ENCODE data around the gene ISOC2. TPM values are rescaled to one million over a fixed set of nuclear protein-coding genes. Genes with fewer than 3 reads are reported as not detected.

Gene ISOC2
- total RNA-seq, 1 donor from 2014 or later, result 36.6 TPM

DNA sequence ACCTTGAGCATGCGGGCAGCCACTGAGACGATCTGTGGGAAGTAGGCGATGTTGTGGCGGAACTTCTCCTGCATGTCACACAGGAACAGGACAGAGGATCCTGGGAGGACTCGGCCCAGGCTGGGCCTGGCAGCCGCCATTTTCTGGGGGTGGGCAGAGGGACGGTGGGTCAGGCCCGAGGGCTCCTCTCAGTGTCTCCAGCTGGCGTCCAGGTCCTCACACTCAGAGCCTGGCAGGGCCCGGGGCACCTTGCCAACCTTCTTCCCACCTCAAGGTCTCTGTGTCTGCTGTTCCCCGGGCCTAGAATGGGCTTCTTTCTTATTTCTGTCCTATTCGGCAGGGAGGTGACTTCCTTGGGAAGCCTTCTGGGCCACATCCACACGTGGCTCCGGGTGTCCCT, 5.1 kb downstream of the ISOC2 start:
- H3K9me3 Mint-ChIP-seq (ENCODE audit: low read depth), result no peaks in the 10 kb centered on the region
- H3K27me3 Mint-ChIP-seq, result peaks cover 20% of the 10 kb centered on the region
- H3K27ac Mint-ChIP-seq, result no peak overlapping the region
- H3K4me1 Mint-ChIP-seq (ENCODE audit: low read depth), result peaks cover 22% of the 10 kb centered on the region
- H3K4me3 Mint-ChIP-seq (ENCODE audit: low read depth), result no peak overlapping the region
- H3K36me3 Mint-ChIP-seq (ENCODE audit: insufficient read depth), result peaks cover 7% of the 10 kb centered on the region
- no peak for DNase-seq (ENCODE audit: low spot score, unreplicated experiment)
- TF ChIP-seq, protein P1, sequence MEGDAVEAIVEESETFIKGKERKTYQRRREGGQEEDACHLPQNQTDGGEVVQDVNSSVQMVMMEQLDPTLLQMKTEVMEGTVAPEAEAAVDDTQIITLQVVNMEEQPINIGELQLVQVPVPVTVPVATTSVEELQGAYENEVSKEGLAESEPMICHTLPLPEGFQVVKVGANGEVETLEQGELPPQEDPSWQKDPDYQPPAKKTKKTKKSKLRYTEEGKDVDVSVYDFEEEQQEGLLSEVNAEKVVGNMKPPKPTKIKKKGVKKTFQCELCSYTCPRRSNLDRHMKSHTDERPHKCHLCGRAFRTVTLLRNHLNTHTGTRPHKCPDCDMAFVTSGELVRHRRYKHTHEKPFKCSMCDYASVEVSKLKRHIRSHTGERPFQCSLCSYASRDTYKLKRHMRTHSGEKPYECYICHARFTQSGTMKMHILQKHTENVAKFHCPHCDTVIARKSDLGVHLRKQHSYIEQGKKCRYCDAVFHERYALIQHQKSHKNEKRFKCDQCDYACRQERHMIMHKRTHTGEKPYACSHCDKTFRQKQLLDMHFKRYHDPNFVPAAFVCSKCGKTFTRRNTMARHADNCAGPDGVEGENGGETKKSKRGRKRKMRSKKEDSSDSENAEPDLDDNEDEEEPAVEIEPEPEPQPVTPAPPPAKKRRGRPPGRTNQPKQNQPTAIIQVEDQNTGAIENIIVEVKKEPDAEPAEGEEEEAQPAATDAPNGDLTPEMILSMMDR (IDR thresholded peaks at IDR 0.05; ENCODE audit: unreplicated experiment), result no peak

DNA sequence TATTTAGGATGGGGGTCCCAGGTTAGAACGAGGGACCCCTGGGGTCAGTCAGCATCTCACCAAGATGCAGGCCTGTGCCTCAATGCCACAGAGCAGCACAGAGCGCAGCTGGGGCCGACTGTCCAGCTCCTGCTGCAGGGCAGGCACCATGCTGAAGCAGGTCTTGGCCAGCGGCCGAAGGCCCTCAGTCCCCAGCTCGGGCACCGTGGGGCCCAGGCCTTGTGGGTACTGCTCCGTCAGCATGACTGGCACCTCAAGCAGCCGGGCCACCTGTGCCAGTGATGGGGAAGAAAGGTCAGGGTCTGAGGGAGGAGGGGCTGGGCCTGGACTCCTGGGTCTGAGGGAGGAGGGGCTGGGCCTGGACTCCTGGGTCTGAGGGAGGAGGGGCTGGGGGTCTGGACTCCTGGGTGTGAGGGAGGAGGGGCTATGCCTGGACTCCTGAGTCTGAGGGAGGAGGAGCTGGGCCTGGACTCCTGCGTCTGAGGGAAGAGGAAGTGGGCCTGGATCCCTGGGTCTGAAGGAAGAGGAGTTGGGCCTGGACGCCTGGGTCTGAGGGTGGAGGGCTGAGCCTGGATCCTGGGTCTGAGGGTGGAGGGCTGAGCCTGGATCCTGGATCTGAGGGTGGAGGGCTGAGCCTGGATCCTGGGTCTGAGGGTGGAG, 5.7 kb downstream of the ISOC2 start:
- H3K27ac Mint-ChIP-seq, result no peak overlapping the region
- peaks cover 20% of the 10 kb centered on the region for H3K4me1 Mint-ChIP-seq (ENCODE audit: low read depth)
- H3K36me3 Mint-ChIP-seq (ENCODE audit: insufficient read depth), result peaks cover 7% of the 10 kb centered on the region
- DNase-seq (ENCODE audit: low spot score, unreplicated experiment), result no peak
- TF ChIP-seq, protein P1 (IDR thresholded peaks at IDR 0.05; ENCODE audit: unreplicated experiment), result no peak
- H3K9me3 Mint-ChIP-seq (ENCODE audit: low read depth), result no peaks in the 10 kb centered on the region
- peaks cover 23% of the 10 kb centered on the region for H3K27me3 Mint-ChIP-seq
- no peak overlapping the region for H3K4me3 Mint-ChIP-seq (ENCODE audit: low read depth)

DNA sequence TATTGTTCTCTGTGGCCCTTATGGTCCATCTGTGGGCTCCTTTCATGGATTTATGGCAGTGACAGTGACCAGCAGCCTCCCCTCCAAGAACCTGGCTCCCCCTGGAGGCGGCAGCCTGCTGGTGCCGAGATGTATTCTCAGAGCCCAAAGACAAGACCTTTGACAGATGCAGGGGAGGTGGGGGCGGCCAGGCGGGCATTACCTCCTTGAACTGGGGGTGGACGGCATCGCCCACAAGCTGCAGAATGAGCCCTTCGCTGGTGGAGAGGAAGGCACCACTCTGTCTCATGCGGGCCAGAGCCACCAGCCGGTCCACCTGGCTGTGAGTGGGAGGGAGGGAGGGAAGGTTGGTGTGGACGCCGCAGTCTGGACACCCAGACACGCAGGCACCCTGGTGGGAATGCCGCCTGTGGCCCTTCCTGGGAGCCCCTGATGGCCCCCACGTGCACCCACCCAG, 6.6 kb downstream of the ISOC2 start:
- no peak overlapping the region for H3K27ac Mint-ChIP-seq
- TF ChIP-seq, protein P1 (IDR thresholded peaks at IDR 0.05; ENCODE audit: unreplicated experiment), result peak; percentile 63
- H3K27me3 Mint-ChIP-seq, result peaks cover 27% of the 10 kb centered on the region
- H3K4me3 Mint-ChIP-seq (ENCODE audit: low read depth), result no peak overlapping the region
- no peaks in the 10 kb centered on the region for H3K9me3 Mint-ChIP-seq (ENCODE audit: low read depth)
- DNase-seq (ENCODE audit: low spot score, unreplicated experiment), result no peak
- peaks cover 11% of the 10 kb centered on the region for H3K4me1 Mint-ChIP-seq (ENCODE audit: low read depth)
- peaks cover 7% of the 10 kb centered on the region for H3K36me3 Mint-ChIP-seq (ENCODE audit: insufficient read depth)

DNA sequence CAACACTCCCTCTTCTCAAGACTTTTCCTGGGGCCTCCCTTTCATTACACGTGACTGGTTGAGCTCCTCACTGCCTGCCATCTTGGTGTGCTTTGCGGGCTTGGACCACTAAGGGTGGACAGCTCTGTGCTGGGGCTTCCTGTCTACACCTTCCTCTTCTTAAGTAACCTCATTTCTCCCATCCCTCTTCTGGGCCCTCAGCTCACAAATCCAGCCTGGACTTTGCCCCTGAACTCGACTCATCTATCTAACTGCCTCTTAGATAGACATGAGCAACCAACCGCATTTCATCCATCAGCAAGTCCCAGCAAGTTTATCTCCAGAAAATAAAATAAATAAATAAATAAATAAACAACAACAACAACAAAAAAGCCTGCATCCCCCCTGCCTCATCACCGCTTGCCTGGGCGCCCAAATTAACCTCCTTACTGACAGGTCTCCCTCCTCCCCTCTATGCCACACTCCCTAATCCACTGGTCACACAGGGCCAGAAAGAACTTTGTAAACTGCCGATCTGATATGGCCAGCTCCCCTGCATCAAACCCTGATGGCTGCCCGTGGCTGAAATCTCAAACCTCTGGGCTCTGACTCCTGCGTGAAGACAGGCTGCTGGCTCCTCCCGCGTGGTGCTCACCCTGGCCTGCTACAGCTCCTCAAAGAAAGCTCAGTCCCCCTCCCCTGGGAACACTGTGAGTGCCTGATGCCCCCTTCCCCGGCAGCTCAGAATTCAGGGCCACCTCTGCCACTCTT, 7.8 kb downstream of the ISOC2 start:
- DNase-seq (ENCODE audit: low spot score, unreplicated experiment), result no peak
- Mint-ChIP-seq H3K27ac (peak overlapping the region; percentile 63), H3K36me3 (ENCODE audit: insufficient read depth) (peaks cover 7% of the 10 kb centered on the region), H3K4me1 (ENCODE audit: low read depth) (peaks cover 8% of the 10 kb centered on the region), H3K9me3 (ENCODE audit: low read depth) (no peaks in the 10 kb centered on the region), H3K27me3 (peaks cover 27% of the 10 kb centered on the region), H3K4me3 (ENCODE audit: low read depth) (peak overlapping the region; percentile 16)
- TF ChIP-seq, protein P1 (IDR thresholded peaks at IDR 0.05; ENCODE audit: unreplicated experiment), result no peak

DNA sequence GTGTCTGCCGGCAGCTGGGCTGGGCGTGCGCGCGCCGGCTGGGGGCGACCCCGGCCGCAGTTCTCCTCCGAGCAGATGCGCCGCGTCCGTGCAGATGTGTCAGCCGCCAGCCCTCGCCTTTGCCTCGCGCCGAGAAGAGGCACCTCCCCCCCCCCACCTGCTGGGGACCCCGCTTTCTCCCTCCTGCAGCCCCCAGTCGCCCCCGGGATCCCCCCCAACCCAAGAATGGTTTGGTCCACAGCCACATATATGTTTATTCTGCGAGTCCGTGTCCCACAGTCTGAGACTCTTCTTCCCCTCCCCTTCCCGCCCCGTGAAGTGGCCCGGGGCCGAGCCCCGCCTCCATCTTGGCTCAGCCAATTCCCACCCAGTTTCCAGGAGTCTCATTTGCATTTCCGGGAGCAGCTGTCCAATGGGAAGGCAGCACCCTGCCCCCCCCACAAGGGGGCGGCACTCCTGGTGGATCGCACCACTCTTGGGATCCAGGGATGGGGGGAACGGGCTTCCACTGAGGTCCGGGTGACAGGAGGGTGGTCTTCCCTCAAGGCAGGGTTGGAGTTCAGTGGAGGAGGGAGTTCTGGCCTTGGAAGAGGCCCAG, 8.6 kb downstream of the ISOC2 start:
- H3K9me3 Mint-ChIP-seq (ENCODE audit: low read depth), result no peaks in the 10 kb centered on the region

More for the DNA sequence above, 8.6 kb downstream of the ISOC2 start:
- H3K27me3 Mint-ChIP-seq, result peaks cover 27% of the 10 kb centered on the region
- peak; percentile 45 for DNase-seq (ENCODE audit: low spot score, unreplicated experiment)
- H3K4me1 Mint-ChIP-seq (ENCODE audit: low read depth), result peaks cover 8% of the 10 kb centered on the region
- TF ChIP-seq, protein P1 (IDR thresholded peaks at IDR 0.05; ENCODE audit: unreplicated experiment), result peak; percentile 7
- H3K36me3 Mint-ChIP-seq (ENCODE audit: insufficient read depth), result peaks cover 7% of the 10 kb centered on the region
- H3K4me3 Mint-ChIP-seq (ENCODE audit: low read depth), result no peak overlapping the region
- H3K27ac Mint-ChIP-seq, result no peak overlapping the region
